Breast epithelium (tissue), 3 donors: ENCODE measurements around the gene POMP.
A peak's percentile ranks its signal among the peaks of the same experiment; 100 is the strongest.

Source experiments
- POLR2AphosphoS5 ChIP-seq, 3 donors: sonication (generic); formaldehyde crosslinking; IDR thresholded peaks; one replicate each; pipeline ENCODE4 v1.6.1; 2017; ENCODE audit warnings: antibody characterized with exemption in 3 of 3
- TF ChIP-seq, protein P1 (sequence below), 3 donors: fragments of 450-650 bp; IDR thresholded peaks; one replicate each; pipeline ENCODE4 v1.5.1; 2016 to 2017; ENCODE audit warnings: antibody characterized with exemption in 3 of 3, mild to moderate bottlenecking in 3 of 3, moderate library complexity in 3 of 3

DNA sequence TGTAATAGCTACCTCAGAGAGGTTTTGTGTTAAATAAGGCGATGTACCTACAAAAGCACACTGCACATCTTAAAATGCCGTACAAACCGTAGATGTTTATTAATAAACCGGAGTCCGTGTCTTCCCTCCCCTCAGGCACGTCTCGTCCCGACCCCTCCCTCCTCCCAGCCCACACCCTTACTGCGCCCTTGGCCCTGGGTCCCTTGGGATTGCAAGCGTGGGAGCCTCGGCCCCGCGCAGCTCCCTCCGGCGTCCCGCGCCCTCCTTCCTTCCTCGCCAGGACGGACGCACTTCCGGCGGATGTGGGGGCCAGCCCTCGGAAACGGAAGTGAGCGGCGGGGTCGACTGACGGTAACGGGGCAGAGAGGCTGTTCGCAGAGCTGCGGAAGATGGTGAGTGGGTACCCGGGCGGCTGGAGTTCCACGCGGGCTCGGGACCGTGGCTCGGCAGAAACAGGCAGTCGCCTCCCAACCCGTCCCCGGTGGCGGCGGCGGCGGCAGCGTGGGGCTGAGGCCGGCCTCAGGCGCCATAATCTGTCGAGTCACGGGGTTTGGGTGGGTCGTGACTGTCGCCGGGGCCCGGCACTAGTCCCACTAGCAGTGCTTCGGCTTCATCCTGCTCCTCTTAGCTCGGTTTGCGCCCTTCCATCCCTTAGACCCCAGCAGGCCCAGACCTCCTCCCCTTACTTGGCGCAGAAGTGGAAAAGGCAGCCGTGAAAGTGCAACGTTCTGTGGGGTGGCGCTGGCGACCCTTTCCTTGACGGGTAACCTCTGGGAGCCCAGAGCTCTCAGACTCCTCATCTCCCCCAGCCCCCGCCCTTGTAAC is at the start of gene POMP:
- TF ChIP-seq, protein P1, sequence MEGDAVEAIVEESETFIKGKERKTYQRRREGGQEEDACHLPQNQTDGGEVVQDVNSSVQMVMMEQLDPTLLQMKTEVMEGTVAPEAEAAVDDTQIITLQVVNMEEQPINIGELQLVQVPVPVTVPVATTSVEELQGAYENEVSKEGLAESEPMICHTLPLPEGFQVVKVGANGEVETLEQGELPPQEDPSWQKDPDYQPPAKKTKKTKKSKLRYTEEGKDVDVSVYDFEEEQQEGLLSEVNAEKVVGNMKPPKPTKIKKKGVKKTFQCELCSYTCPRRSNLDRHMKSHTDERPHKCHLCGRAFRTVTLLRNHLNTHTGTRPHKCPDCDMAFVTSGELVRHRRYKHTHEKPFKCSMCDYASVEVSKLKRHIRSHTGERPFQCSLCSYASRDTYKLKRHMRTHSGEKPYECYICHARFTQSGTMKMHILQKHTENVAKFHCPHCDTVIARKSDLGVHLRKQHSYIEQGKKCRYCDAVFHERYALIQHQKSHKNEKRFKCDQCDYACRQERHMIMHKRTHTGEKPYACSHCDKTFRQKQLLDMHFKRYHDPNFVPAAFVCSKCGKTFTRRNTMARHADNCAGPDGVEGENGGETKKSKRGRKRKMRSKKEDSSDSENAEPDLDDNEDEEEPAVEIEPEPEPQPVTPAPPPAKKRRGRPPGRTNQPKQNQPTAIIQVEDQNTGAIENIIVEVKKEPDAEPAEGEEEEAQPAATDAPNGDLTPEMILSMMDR (IDR thresholded peaks at IDR 0.05), result no peak
- TF ChIP-seq POLR2AphosphoS5 (IDR thresholded peaks at IDR 0.05), result peak; percentile 99 to 100 (median 99)
